NCI-H748 treated with DMSO at 0.1 percent for 48 hours (cell line): ENCODE data around the gene RRAS2.
"Not testable (repeated sequence)": the region's sequence is repeated elsewhere in the genome, so short reads cannot be mapped to it uniquely, and the experiment has no call there.

Experiments
- DNase-seq: peaks from one replicate; lab custom pipeline; 2025; lab: John Stamatoyannopoulos, UW

RRAS2 gene

GRCh38 chr11:14306481-14306880 lies 52.5 kb downstream of the RRAS2 start:
- DNase-seq: no peak

GRCh38 chr11:14305649-14306048 lies 53.3 kb downstream of the RRAS2 start:
- no peak for DNase-seq

GRCh38 chr11:14304601-14305000 lies 54.4 kb downstream of the RRAS2 start:
- no peak for DNase-seq

GRCh38 chr11:14300661-14301304 lies 58.2 kb downstream of the RRAS2 start:
- DNase-seq: peak; percentile 31

GRCh38 chr11:14299921-14300320 lies 59.1 kb downstream of the RRAS2 start:
- no peak for DNase-seq

GRCh38 chr11:14290422-14290821 lies 68.6 kb downstream of the RRAS2 start:
- no peak for DNase-seq

- DNase-seq: no peak
Observed at GRCh38 chr11:14288189-14288935, 70.6 kb downstream of the RRAS2 start.

- DNase-seq: not testable (repeated sequence)
Observed at GRCh38 chr11:14278869-14279268, 80.1 kb downstream of the RRAS2 start.

- no peak for DNase-seq
Observed at GRCh38 chr11:14275076-14275475, 83.9 kb downstream of the RRAS2 start.

- no peak for DNase-seq
Observed at GRCh38 chr11:14273895-14274294, 85.1 kb downstream of the RRAS2 start.

GRCh38 chr11:14270690-14271542 lies 88.1 kb downstream of the RRAS2 start:
- DNase-seq: no peak

- no peak for DNase-seq
Observed at GRCh38 chr11:14269692-14270573, 89.0 kb downstream of the RRAS2 start.

- no peak for DNase-seq
Observed at GRCh38 chr11:14267861-14268635, 90.9 kb downstream of the RRAS2 start.

- DNase-seq: no peak
Observed at GRCh38 chr11:14266622-14267021, 92.4 kb downstream of the RRAS2 start.

- no peak for DNase-seq
Observed at GRCh38 chr11:14264966-14265365, 94.0 kb downstream of the RRAS2 start.

- no peak for DNase-seq
Observed at GRCh38 chr11:14262271-14262846, 96.6 kb downstream of the RRAS2 start.

GRCh38 chr11:14261066-14261465 lies 97.9 kb downstream of the RRAS2 start:
- DNase-seq: no peak

GRCh38 chr11:14259878-14260277 lies 99.1 kb downstream of the RRAS2 start:
- no peak for DNase-seq

- DNase-seq: no peak
Observed at GRCh38 chr11:14259186-14259784, 99.7 kb downstream of the RRAS2 start.
